HFFc6 (cell line): ENCODE results near the gene CARD14. TPM values are rescaled to one million over a fixed set of nuclear protein-coding genes. Genes with fewer than 3 reads are reported as not detected.

ENCODE experiments used
- DNase-seq: peaks from one replicate; pipeline ENCODE4 v3.0.0-alpha.2; 2018
- H3K27ac Mint-ChIP-seq: 2 replicates; pipeline ENCODE4 v1.8.0; 2020; ENCODE audit warnings: mild to moderate bottlenecking, mixed read lengths
- H3K27me3 Mint-ChIP-seq: 2 replicates; pipeline ENCODE4 v1.8.0; 2021; ENCODE audit warnings: mild to moderate bottlenecking, moderate library complexity, mixed read lengths; ENCODE audit not compliant: insufficient read depth
- H3K36me3 Mint-ChIP-seq: 2 replicates; pipeline ENCODE4 v1.8.0; 2021; ENCODE audit warnings: low read depth, mixed read lengths
- H3K4me1 Mint-ChIP-seq: 2 replicates; pipeline ENCODE4 v1.8.0; 2020; ENCODE audit warnings: low read depth, mixed read lengths
- H3K4me3 Mint-ChIP-seq: 2 replicates; pipeline ENCODE4 v1.8.0; 2020; ENCODE audit warnings: mild to moderate bottlenecking, moderate library complexity, mixed read lengths
- H3K9me3 Mint-ChIP-seq: 2 replicates; pipeline ENCODE4 v1.8.0; 2020; ENCODE audit warnings: mild to moderate bottlenecking, mixed read lengths
- total RNA-seq, 6 experiments: library from RNA; stranded (reverse); fragmentation: NEBNext Ultra II Directional; extraction: Animal tissue kit (Norgen Biotek cat#: 25700); gene quantifications; 2 replicates in 1 of 6; 3 replicates in 5 of 6; pipeline ENCODE4 v1.2.3, GENCODE V29; 2021
- TF ChIP-seq, protein P1 (sequence below): fragments of 200-600 bp; sonication (generic); IDR thresholded peaks from 2 replicates; pipeline ENCODE4 v1.5.0; 2021; ENCODE audit warnings: antibody characterized with exemption, mild to moderate bottlenecking

The CARD14 gene
- total RNA-seq, 6 experiments from 2014 or later, result not detected

DNA sequence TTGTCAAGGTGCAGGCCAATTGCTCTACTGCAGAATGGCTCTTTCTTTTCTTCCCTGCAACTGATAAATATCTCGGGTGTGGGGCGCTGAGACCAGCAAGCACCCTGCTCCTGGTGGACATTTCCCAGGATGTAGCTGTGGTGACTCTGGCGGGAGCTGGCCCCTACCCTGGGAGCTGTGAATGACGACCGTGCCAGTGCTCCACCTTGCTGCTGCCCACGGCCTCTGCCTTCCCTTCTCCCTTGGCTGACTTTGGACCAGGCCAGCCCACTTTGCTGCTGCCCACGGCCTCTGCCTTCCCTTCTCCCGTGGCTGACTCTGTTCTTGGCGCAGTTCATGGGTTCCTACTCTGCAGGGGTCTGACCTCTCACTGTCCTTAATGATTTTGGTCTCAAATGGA lies 16.1 kb downstream of the CARD14 start:
- Mint-ChIP-seq H3K4me3 (no peak overlapping the region), H3K27ac (no peak overlapping the region), H3K36me3 (no peaks in the 10 kb centered on the region), H3K27me3 (peaks cover 12% of the 10 kb centered on the region), H3K9me3 (no peaks in the 10 kb centered on the region), H3K4me1 (peaks cover 7% of the 10 kb centered on the region; the same call in 1 of the 2 replicates)
- DNase-seq, result no peak
- TF ChIP-seq, protein P1, sequence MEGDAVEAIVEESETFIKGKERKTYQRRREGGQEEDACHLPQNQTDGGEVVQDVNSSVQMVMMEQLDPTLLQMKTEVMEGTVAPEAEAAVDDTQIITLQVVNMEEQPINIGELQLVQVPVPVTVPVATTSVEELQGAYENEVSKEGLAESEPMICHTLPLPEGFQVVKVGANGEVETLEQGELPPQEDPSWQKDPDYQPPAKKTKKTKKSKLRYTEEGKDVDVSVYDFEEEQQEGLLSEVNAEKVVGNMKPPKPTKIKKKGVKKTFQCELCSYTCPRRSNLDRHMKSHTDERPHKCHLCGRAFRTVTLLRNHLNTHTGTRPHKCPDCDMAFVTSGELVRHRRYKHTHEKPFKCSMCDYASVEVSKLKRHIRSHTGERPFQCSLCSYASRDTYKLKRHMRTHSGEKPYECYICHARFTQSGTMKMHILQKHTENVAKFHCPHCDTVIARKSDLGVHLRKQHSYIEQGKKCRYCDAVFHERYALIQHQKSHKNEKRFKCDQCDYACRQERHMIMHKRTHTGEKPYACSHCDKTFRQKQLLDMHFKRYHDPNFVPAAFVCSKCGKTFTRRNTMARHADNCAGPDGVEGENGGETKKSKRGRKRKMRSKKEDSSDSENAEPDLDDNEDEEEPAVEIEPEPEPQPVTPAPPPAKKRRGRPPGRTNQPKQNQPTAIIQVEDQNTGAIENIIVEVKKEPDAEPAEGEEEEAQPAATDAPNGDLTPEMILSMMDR, result no peak

DNA sequence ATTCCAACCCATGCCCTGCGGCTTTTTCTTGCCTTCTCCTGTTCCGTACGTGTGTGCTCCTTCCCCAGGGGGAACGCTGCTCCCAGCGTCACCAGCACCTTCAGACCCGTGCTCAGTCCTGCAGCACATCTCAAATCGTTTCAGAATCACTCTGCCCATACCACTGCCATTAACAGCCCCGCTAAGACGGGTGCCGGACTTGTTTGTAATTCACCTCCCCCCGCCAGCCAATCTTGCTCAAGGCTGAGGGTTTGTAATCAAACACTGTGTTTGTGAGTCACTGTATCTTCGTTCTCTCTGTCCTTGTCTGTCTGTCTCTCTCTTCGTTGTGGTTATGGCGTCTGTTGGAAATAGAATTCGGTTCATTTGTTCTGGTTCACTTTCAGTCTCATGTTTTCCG lies 17.3 kb downstream of the CARD14 start:
- Mint-ChIP-seq H3K36me3 (no peaks in the 10 kb centered on the region), H3K4me1 (peaks cover 7% of the 10 kb centered on the region; the same call in 1 of the 2 replicates), H3K9me3 (no peaks in the 10 kb centered on the region), H3K4me3 (no peak overlapping the region), H3K27ac (no peak overlapping the region), H3K27me3 (peaks cover 18% of the 10 kb centered on the region)
- TF ChIP-seq, protein P1, result no peak
- no peak for DNase-seq

DNA sequence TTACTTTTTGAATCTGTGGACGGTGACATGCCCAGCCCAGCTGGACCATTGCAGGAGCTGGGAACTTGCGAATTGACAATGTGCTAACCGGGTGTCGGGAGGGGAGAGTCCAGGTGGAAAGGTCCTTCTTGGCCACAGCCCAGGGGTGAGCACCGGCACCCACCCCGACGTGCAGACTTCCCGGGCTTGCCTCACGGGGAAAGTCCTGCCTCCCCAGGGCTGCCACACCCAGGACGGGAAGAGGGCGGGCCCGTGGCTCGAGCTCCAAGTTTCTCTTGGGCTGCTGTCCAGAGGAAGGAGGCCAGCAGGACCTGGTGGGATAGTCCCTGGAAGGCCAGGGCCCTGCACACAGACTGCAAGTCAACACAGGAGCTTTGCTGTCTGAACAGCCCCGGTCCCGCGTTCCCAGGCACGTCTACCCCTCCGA lies 17.7 kb downstream of the CARD14 start:
- H3K36me3 Mint-ChIP-seq, result no peaks in the 10 kb centered on the region
- peaks cover 20% of the 10 kb centered on the region for H3K27me3 Mint-ChIP-seq
- TF ChIP-seq, protein P1, result no peak
- no peak for DNase-seq
- no peaks in the 10 kb centered on the region for H3K9me3 Mint-ChIP-seq
- peaks cover 7% of the 10 kb centered on the region; the same call in 1 of the 2 replicates for H3K4me1 Mint-ChIP-seq
- no peak overlapping the region for H3K4me3 Mint-ChIP-seq
- no peak overlapping the region for H3K27ac Mint-ChIP-seq

DNA sequence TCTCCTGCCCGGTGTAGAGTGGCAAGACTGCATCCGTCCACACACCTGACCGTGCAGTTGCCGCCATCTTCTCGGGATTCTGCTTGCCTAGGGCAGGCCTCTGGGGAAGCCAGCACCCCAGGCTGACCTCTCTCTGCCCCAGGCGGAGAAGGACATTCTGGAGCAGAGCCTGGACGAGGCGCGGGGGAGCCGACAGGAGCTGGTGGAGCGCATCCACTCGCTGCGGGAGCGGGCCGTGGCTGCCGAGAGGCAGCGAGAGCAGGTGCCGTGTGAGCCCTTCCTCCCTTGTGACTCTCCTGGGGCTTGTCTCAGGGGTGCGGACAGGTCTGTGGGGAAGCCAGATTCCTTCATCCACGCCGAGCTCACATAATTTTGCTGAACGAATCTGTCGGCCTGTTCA lies 19.8 kb downstream of the CARD14 start:
- no peak overlapping the region for H3K27ac Mint-ChIP-seq
- no peak for DNase-seq
- H3K9me3 Mint-ChIP-seq, result no peaks in the 10 kb centered on the region
- H3K27me3 Mint-ChIP-seq, result peaks cover 24% of the 10 kb centered on the region
- no peak overlapping the region for H3K4me3 Mint-ChIP-seq
- TF ChIP-seq, protein P1, result no peak
- no peaks in the 10 kb centered on the region for H3K36me3 Mint-ChIP-seq
- H3K4me1 Mint-ChIP-seq, result peaks cover 7% of the 10 kb centered on the region; the same call in 1 of the 2 replicates

DNA sequence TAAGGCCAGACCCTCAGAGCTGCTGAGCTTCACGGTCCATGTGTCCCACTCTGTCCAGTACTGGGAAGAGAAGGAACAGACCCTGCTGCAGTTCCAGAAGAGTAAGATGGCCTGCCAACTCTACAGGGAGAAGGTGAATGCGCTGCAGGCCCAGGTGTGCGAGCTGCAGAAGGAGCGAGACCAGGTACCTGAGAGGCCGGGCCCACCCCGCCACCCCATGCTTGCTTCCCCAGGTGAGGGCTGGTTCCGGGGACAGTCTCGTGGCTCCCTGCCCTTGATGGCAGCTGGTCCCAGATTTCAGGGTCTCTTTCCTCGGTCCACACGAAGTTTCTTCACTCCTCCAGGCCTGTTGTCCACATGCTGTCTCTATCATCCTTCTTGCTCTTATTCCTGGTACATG lies 20.9 kb downstream of the CARD14 start:
- peaks cover 7% of the 10 kb centered on the region; the same call in 1 of the 2 replicates for H3K4me1 Mint-ChIP-seq
- no peak for DNase-seq
- H3K9me3 Mint-ChIP-seq, result no peaks in the 10 kb centered on the region
- no peak overlapping the region for H3K27ac Mint-ChIP-seq
- TF ChIP-seq, protein P1, result no peak
- H3K36me3 Mint-ChIP-seq, result no peaks in the 10 kb centered on the region
- no peak overlapping the region for H3K4me3 Mint-ChIP-seq
- H3K27me3 Mint-ChIP-seq, result peaks cover 23% of the 10 kb centered on the region

DNA sequence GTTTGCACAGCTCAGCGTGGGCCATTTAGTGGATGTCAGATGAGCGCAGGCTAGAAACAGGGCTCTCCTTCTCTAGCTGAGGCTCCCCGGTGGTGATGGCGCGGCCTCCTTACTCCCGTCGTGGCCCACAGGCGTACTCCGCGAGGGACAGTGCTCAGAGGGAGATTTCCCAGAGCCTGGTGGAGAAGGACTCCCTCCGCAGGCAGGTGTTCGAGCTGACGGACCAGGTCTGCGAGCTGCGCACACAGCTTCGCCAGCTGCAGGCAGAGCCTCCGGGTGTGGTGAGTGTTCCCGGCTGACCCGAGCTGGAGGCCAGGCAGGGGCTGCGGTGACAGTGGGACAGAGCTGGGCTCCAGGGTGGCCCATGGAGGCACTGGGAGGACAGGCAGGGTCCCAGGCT lies 21.4 kb downstream of the CARD14 start:
- TF ChIP-seq, protein P1, result no peak
- H3K4me1 Mint-ChIP-seq, result peaks cover 7% of the 10 kb centered on the region; the same call in 1 of the 2 replicates
- no peak for DNase-seq
- H3K27ac Mint-ChIP-seq, result no peak overlapping the region
- H3K36me3 Mint-ChIP-seq, result no peaks in the 10 kb centered on the region
- no peak overlapping the region for H3K4me3 Mint-ChIP-seq
- peaks cover 21% of the 10 kb centered on the region for H3K27me3 Mint-ChIP-seq
- no peaks in the 10 kb centered on the region for H3K9me3 Mint-ChIP-seq
